Right atrium auricular region (tissue), 2 donors: ENCODE measurements around the gene AMPD2. TPM values are rescaled to one million over a fixed set of nuclear protein-coding genes. Genes with fewer than 3 reads are reported as not detected.

ENCODE experiments used
- DNase-seq: peaks from one replicate; pipeline ENCODE4 v3.0.0-alpha.2; 2019; ENCODE audit warnings: low spot score
- H3K27ac ChIP-seq, 2 donors: fragments of 200-600 bp; sonication (generic); 1 replicate in 1 of 2; 2 replicates in 1 of 2; pipeline ENCODE4 v1.5.1; 2016 to 2019
- H3K27me3 ChIP-seq, 2 donors: fragments of 200-600 bp; sonication (generic); one replicate each; pipeline versions ENCODE4 v1.5.1 to v1.6.0; 2017 to 2019
- H3K36me3 ChIP-seq: fragments of 200-600 bp; sonication (generic); one replicate; pipeline ENCODE4 v1.5.1; 2016
- H3K4me1 ChIP-seq, 2 donors: fragments of 200-600 bp; sonication (generic); one replicate each; pipeline versions ENCODE4 v1.5.1 to v1.6.0; 2017 to 2019
- H3K4me3 ChIP-seq, 2 donors: fragments of 200-600 bp; sonication (generic); 1 replicate in 1 of 2; 2 replicates in 1 of 2; pipeline ENCODE4 v1.5.1; 2017 to 2019; ENCODE audit warnings: mild to moderate bottlenecking in 1 of 2, moderate library complexity in 1 of 2
- H3K9me3 ChIP-seq, 2 donors: fragments of 200-600 bp; sonication (generic); one replicate each; pipeline ENCODE4 v1.5.1; 2019
- CTCF ChIP-seq, 2 donors: fragments of 200-600 bp; sonication (generic); IDR thresholded peaks; one replicate each; pipeline ENCODE4 v1.5.1; 2019; ENCODE audit warnings: antibody characterized with exemption in 2 of 2
- total RNA-seq, 2 donors: library from RNA; depleted of rRNA; stranded (reverse); fragments of >200 nt; gene quantifications; one replicate each; pipeline ENCODE4 v1.1.0, GENCODE V29; 2016

The AMPD2 gene
- total RNA-seq, 2 donors from 2014 or later = 16.1 to 17.9 TPM

- peak; percentile 49 for DNase-seq
- Histone ChIP-seq H3K36me3 (no peaks in the 10 kb centered on the region), H3K27ac (no peak overlapping the region), H3K27me3 (no peaks in the 10 kb centered on the region), H3K4me1 (peaks cover 0 to 15% of the 10 kb centered on the region in 2 donors), H3K4me3 (no peak overlapping the region), H3K9me3 (no peaks in the 10 kb centered on the region)
- TF ChIP-seq CTCF (IDR thresholded peaks at IDR 0.05) = no peak
Observed at GRCh38 chr1:109637446-109637845, 17.8 kb downstream of the AMPD2 start.

DNA sequence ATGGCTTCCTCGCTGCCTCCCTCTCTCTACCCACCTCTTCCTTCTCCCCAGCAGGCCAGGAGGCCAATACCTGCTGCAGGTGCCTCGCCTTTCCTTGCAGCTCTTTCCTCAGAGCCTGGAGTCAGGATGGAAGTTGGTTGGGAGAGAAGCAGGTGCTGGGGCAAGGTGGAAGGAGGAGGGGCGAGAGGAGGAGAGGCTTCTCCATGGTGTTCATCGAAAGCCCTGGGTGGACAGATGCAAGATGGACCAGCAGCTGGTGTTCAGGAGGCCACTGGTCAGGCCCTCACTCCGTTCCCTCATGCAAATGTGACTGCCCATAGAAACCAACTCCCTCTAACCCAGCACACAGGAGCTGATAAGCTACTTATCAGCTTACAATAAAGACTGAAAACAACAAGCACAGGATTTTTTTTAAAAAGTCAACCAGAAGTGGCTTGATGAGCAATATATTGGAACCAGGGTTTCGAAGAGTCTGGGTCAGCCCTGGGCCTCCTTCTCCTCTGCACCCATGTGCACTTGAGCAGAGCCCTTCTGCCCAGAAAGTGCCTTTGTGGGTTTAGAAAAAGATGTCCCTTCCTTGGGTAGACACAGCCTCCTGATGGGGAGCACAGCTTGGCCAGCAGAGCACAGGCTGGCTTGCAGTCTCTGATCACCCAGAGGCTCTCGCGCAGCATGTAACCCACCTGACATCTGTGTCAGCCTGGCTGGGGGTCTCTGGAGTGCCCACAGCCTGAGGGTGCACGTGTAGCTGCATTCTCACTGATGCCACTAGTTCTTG is 19.6 kb downstream of the AMPD2 start:
- no peaks in the 10 kb centered on the region for H3K36me3 ChIP-seq
- no peak for TF ChIP-seq CTCF (IDR thresholded peaks at IDR 0.05)
- no peaks in the 10 kb centered on the region for H3K9me3 ChIP-seq
- H3K4me3 ChIP-seq = no peak overlapping the region
- peaks cover 0 to 23% of the 10 kb centered on the region in 2 donors for H3K4me1 ChIP-seq
- no peak for DNase-seq
- no peak overlapping the region for H3K27ac ChIP-seq
- no peaks in the 10 kb centered on the region for H3K27me3 ChIP-seq

DNA sequence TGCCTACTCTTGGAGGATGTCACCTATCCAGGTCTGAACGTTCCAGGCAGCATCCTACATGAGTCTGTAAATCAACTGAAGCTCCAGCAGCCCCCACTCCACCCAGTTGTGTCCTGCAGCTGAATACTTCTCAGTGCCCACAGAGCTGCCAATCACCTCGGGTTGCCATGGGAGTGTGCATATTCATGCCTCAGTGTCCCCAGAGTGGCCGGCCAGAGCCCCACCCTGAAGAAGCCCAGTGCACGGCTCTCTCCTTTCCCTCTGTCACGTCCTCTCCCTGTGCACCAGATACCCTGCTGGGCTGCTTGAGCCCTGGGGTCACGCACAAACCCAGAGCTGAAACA is 20.2 kb downstream of the AMPD2 start:
- H3K36me3 ChIP-seq = no peaks in the 10 kb centered on the region
- peak; percentile 50 for DNase-seq
- no peak for TF ChIP-seq CTCF (IDR thresholded peaks at IDR 0.05)
- no peaks in the 10 kb centered on the region for H3K27me3 ChIP-seq
- H3K4me1 ChIP-seq = peaks cover 0 to 23% of the 10 kb centered on the region in 2 donors
- no peak overlapping the region for H3K4me3 ChIP-seq
- no peaks in the 10 kb centered on the region for H3K9me3 ChIP-seq
- H3K27ac ChIP-seq = no peak overlapping the region

DNA sequence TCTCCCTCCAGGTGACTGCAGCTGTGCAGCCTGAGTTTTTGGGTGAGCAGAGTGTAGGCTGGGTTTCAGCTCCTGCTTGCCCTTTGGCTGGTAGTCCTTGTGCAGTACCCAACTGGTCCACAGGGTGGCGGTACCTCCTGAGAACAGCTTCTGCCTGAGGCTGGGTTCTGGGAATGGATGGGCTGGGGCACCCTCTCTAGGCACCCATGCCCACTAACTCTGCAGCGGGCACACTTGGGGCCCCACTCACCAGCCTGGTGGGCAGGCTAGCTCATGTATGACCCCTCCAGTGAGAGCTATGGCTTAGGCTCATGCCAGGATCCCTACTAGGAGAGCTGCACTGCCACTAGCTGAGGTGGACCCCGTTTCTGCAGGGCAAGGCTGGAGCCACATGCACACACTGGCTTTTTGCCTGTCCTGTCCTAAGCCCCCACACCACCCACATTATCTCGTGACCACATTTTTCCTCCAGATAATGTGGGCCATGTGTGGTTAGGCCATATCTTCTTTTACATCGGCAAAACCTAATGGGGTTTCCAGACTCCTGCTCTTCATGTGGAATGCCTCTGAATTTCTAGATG is 20.7 kb downstream of the AMPD2 start:
- Histone ChIP-seq H3K4me3 (no peak overlapping the region), H3K27ac (no peak overlapping the region), H3K9me3 (no peaks in the 10 kb centered on the region), H3K4me1 (peaks cover 0 to 23% of the 10 kb centered on the region in 2 donors), H3K36me3 (no peaks in the 10 kb centered on the region), H3K27me3 (no peaks in the 10 kb centered on the region)
- peak; percentile 97 to 98 for TF ChIP-seq CTCF (IDR thresholded peaks at IDR 0.05)
- peak; percentile 89 for DNase-seq

DNA sequence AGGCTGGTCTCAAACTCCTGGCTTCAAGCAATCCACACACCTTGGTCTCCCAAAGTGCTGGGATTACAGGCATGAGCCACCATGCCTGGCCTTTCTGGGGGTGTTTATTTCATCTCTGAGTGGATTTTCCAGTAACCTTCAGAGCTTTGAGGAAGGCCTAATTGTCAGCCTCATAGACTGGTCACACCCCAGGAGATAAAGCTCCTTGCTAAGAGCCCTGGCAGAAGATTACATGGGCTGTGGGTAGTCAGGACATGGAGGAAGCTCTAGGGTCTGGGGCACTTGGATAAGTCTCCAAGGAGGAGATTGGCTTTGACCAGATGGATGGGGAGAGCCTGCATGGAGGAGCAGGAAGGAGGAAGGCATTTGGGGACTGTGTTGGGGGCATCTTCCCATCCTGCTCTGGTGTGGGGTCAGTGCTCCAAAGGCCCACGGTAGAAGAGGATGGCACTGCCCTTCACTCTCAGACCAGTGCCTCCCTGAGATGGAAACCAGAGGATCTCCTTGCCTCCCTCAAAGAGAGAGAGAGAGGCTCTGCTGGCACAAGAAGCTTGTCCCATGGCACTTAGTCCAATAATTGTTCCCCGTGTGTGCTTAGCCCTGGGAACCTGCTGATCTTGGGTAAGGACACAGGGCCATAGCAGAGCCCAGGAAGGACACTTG is 21.6 kb downstream of the AMPD2 start:
- no peaks in the 10 kb centered on the region for H3K27me3 ChIP-seq
- H3K36me3 ChIP-seq = no peaks in the 10 kb centered on the region
- TF ChIP-seq CTCF (IDR thresholded peaks at IDR 0.05) = no peak
- no peak overlapping the region for H3K27ac ChIP-seq
- H3K9me3 ChIP-seq = no peaks in the 10 kb centered on the region
- peak; percentile 30 for DNase-seq
- no peak overlapping the region for H3K4me3 ChIP-seq
- H3K4me1 ChIP-seq = peaks cover 0 to 14% of the 10 kb centered on the region in 2 donors
